ENCODE data around the gene FAM124B. TPM values are rescaled to one million over a fixed set of nuclear protein-coding genes. Genes with fewer than 3 reads are reported as not detected.

Gene FAM124B
- total and polyA plus RNA-seq, 5 experiments from 2014 or later, result 0.14 to 0.18 TPM; not detected in 3

GRCh38 chr2:224432003-224432579 lies 30.2 kb upstream of the FAM124B start:
- Mint-ChIP-seq H3K36me3 (no peaks in the 10 kb centered on the region), H3K4me1 (no peaks in the 10 kb centered on the region), H3K4me3 (no peak overlapping the region), H3K27ac (no peak overlapping the region), H3K9me3 (no peaks in the 10 kb centered on the region), H3K27me3 (peaks cover 4 to 20% (median 4%) of the 10 kb centered on the region in 5 donors)
- DNase-seq (no peak), ATAC-seq (no peak)
- POLR2A ChIA-PET, result interaction anchor here (0.7 kb wide), 1 partner anchor 24 kb away, joined by 5 read pairs; no protein-coding TSS in a partner anchor

- DNase-seq, result no peak
- no peak overlapping the region for H3K4me3 Mint-ChIP-seq
- H3K27me3 Mint-ChIP-seq, result peaks cover 2 to 20% (median 4%) of the 10 kb centered on the region in 5 donors
- H3K36me3 Mint-ChIP-seq, result peaks cover 0 to 8% (median 0%) of the 10 kb centered on the region in 3 donors
- POLR2A ChIA-PET, result no interaction called here
- no peak overlapping the region for H3K27ac Mint-ChIP-seq
- no peak for ATAC-seq
- no peaks in the 10 kb centered on the region for H3K4me1 Mint-ChIP-seq
- H3K9me3 Mint-ChIP-seq, result peaks cover under 1 to 16% (median 7%) of the 10 kb centered on the region in 9 donors
These were observed 27.5 kb upstream of the FAM124B start for GRCh38 chr2:224429441-224429810.

DNA sequence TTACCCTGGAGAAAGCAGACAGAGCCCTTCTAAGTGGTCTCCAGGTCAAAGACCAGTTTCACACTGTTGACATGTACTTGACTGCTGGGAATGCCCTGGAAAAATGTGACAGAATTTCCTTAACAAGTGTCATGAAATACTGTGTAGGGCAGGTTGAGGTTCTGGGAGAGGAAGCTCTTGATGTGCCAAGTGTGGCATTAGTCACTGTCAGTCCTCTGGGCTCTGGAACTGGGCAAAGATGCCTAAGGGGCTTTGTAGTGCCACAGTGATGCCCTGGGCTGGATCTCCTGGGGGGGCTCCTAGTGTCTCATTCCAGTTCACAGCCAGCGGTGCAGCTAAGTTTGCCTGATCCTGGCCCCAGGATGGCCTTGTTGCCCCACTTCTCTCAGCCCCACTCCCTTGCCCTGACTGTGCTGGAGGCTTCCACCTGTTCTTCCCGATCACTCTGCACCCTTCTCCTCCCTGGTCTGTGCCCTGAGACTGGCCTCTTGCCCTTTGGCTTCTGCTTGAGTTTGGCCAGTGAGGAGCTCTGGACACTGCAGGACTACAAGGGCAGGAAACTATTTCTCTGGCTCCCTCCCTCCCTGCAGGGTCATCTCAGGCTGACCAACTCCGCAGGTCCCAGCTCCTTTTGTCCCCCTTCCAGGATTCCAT lies 27.0 kb upstream of the FAM124B start:
- peaks cover 0 to 8% (median 0%) of the 10 kb centered on the region in 3 donors for H3K36me3 Mint-ChIP-seq
- POLR2A ChIA-PET, result no interaction called here
- peaks cover 2 to 20% (median 4%) of the 10 kb centered on the region in 5 donors for H3K27me3 Mint-ChIP-seq
- no peak overlapping the region for H3K27ac Mint-ChIP-seq
- no peak for DNase-seq
- no peak for ATAC-seq
- H3K9me3 Mint-ChIP-seq, result peaks cover 2 to 19% (median 7%) of the 10 kb centered on the region in 9 donors
- no peaks in the 10 kb centered on the region for H3K4me1 Mint-ChIP-seq
- no peak overlapping the region for H3K4me3 Mint-ChIP-seq

DNA sequence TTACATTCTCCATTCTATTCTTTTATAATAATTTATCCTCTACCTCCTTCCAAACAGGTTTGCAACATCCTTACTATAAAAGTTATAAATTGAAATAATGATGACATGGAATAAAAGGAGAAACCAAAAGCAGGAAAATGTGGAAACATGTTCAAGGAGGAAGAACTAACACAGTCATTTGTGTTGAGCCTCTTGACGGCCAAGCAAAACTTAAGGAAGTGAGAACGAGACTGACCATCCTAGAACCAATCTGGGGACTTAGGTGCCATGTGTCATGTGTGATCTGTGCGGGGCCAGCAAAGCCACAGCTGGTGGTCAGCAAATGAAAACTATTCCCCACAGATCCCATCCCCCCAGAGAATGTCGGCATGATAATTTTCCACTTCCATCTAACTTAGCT lies 25.6 kb upstream of the FAM124B start:
- DNase-seq, result no peak
- Mint-ChIP-seq H3K36me3 (peaks cover 0 to 8% (median 0%) of the 10 kb centered on the region in 3 donors), H3K9me3 (peaks cover 2 to 21% (median 9%) of the 10 kb centered on the region in 9 donors), H3K27me3 (peaks cover 2 to 12% (median 4%) of the 10 kb centered on the region in 5 donors), H3K4me1 (no peaks in the 10 kb centered on the region), H3K27ac (no peak overlapping the region), H3K4me3 (no peak overlapping the region)
- POLR2A ChIA-PET, result no interaction called here
- no peak for ATAC-seq

DNA sequence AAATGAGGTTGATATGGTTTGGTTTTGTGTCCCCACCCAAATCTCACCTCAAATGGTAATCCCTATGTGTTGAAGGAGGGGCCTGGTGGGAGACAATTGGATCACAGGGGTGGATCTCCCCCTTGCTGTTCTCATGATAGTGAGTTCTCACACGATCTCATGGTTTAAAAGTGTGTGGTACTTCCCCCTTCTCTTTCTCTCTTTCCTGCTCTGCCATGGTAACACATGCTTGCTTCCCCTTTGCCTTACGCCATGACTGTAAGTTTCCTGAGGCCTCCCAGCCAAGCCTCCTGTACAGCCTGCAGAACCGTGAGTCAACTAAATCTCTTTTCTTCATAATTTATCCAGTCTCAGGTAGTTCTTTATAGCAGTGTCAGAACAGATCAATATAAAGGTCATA lies 24.7 kb upstream of the FAM124B start:
- Mint-ChIP-seq H3K36me3 (peaks cover 0 to 10% (median 0%) of the 10 kb centered on the region in 3 donors), H3K4me3 (no peak overlapping the region), H3K4me1 (no peaks in the 10 kb centered on the region), H3K27me3 (peaks cover 1 to 12% (median 5%) of the 10 kb centered on the region in 5 donors), H3K27ac (no peak overlapping the region), H3K9me3 (peaks cover 2 to 24% (median 11%) of the 10 kb centered on the region in 9 donors)
- ATAC-seq (no peak), DNase-seq (no peak)
- POLR2A ChIA-PET, result no interaction called here

GRCh38 chr2:224421065-224421464 lies 19.2 kb upstream of the FAM124B start:
- no peaks in the 10 kb centered on the region for H3K4me1 Mint-ChIP-seq
- H3K9me3 Mint-ChIP-seq, result peaks cover 7 to 26% (median 15%) of the 10 kb centered on the region in 9 donors
- no peak overlapping the region for H3K4me3 Mint-ChIP-seq
- POLR2A ChIA-PET, result no interaction called here
- DNase-seq, result no peak
- peaks cover 0 to 14% (median 0%) of the 10 kb centered on the region in 3 donors for H3K36me3 Mint-ChIP-seq
- no peak overlapping the region for H3K27ac Mint-ChIP-seq
- ATAC-seq, result no peak
- H3K27me3 Mint-ChIP-seq, result peaks cover 0 to 8% (median 5%) of the 10 kb centered on the region in 5 donors

DNA sequence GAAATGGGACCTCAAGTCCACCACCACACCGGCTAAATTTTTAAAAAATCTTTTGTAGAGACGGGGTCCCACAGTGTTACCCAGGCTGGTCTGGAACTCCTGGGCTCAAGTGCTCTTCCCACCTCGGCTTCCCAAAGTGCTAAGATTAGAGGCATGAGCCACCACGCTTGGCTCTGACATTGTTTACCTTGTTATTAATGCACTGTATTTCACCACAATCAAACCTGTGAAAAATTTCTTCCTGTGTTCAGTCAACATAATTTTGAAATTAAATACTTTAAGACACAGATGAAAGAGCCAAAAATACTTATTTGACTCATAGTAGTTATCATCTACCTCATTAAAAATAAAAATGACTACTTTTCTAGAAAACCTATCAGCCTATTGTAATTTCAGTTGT lies 16.0 kb upstream of the FAM124B start:
- peaks cover 0 to 10% (median 0%) of the 10 kb centered on the region in 3 donors for H3K36me3 Mint-ChIP-seq
- no peaks in the 10 kb centered on the region for H3K4me1 Mint-ChIP-seq
- DNase-seq, result no peak
- peaks cover 0 to 8% (median 3%) of the 10 kb centered on the region in 5 donors for H3K27me3 Mint-ChIP-seq
- H3K27ac Mint-ChIP-seq, result no peak overlapping the region
- H3K9me3 Mint-ChIP-seq, result peaks cover 0 to 18% (median 8%) of the 10 kb centered on the region in 9 donors
- POLR2A ChIA-PET, result no interaction called here
- H3K4me3 Mint-ChIP-seq, result no peak overlapping the region
- ATAC-seq, result no peak

GRCh38 chr2:224417361-224417729 lies 15.4 kb upstream of the FAM124B start:
- Mint-ChIP-seq H3K27me3 (peaks cover 0 to 8% (median 3%) of the 10 kb centered on the region in 5 donors), H3K4me3 (no peak overlapping the region), H3K36me3 (peaks cover 0 to 10% (median 0%) of the 10 kb centered on the region in 3 donors), H3K27ac (no peak overlapping the region), H3K9me3 (peaks cover 0 to 18% (median 8%) of the 10 kb centered on the region in 9 donors), H3K4me1 (no peaks in the 10 kb centered on the region)
- DNase-seq, result no peak
- POLR2A ChIA-PET, result no interaction called here
- ATAC-seq, result no peak

DNA sequence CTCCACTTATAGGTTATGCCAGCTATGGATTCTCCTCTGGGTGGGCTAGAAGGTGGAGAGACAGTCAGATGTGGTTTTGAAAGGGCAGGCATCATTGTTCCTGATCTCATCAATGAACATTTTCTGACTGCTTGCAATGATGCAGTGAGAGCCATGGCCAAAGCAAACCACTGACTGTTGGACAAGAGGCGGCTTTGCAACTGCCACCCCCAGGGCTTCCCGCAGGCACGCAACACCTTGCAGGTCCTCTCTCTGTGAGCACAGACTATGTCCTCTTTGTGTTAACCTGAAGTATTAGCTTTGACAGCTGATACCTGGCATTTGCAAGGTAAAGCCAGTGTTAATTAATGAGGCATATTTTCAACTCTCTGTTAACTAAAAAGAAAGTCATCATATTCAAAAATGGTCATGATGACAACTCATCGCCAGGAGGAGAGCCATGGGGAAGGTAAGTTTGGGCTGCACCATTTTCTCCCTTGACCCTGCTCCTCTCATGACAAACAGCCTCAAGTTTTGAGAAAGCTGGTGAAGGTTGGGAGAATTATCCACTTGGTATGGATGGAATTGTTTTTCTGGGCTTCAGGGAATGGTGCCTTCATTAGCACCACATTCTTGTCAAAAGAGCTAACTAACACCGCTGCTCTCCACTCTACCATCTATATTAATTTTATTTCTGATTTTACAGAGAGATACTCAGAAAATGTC lies 14.9 kb upstream of the FAM124B start:
- Mint-ChIP-seq H3K27ac (no peak overlapping the region), H3K36me3 (peaks cover 0 to 10% (median 0%) of the 10 kb centered on the region in 3 donors), H3K4me1 (no peaks in the 10 kb centered on the region), H3K4me3 (no peak overlapping the region), H3K9me3 (peaks cover 0 to 15% (median 8%) of the 10 kb centered on the region in 9 donors), H3K27me3 (peaks cover 0 to 8% (median 3%) of the 10 kb centered on the region in 5 donors)
- POLR2A ChIA-PET, result no interaction called here
- DNase-seq (no peak), ATAC-seq (no peak)

GRCh38 chr2:224413381-224413780 lies 11.5 kb upstream of the FAM124B start:
- Mint-ChIP-seq H3K27ac (no peak overlapping the region), H3K36me3 (peaks cover 0 to 4% (median 0%) of the 10 kb centered on the region in 3 donors), H3K9me3 (no peaks in the 10 kb centered on the region), H3K27me3 (peaks cover 0 to 3% (median 3%) of the 10 kb centered on the region in 5 donors), H3K4me1 (no peaks in the 10 kb centered on the region), H3K4me3 (no peak overlapping the region)
- POLR2A ChIA-PET, result no interaction called here
- DNase-seq, result no peak
- no peak for ATAC-seq

DNA sequence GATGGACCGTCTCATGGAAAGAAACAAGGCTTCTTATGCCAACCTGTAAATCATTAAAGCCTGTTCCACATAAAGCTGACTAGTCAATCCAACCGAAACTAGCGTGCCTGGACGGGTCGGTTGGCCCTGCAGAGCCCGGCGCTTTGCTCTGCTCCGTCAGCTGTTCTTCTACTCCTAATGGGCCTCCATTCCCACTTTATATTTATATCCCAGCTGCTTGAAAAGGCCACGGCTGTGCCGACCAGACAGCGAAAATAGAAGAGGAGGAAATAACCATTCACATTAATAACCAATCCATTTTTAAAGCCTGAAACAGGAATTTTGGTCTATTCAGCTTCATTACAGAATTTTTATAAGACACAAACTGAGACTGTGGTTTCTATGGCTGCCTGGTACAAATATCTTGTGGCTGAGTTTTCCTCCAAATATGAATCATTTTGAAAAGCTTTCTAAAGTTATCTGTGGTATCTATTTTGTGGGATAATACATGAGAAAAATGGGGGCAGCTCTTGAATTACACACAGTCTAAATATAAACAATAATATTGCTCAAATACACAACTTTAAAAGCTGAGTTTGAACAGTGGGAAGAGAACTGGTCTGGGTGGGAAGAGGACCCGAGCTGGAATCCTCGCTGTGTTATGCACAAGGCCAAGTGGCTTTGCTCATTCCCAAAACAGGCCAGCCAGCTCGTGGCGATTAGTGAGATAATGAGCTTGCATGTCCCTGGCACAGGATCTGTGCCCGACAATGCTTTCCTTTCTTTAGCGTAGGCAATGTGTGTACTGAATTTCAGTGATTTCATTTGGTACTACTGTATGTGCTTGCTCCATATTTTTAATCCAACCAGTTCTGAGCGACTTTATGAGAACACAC lies 10.5 kb upstream of the FAM124B start:
- Mint-ChIP-seq H3K9me3 (no peaks in the 10 kb centered on the region), H3K27me3 (peaks cover 0 to 6% (median 3%) of the 10 kb centered on the region in 5 donors), H3K27ac (no peak overlapping the region), H3K4me3 (no peak overlapping the region), H3K4me1 (peaks cover 2 to 3% (median 2%) of the 10 kb centered on the region in 4 donors), H3K36me3 (peaks cover 0 to 4% (median 0%) of the 10 kb centered on the region in 3 donors)
- DNase-seq (no peak), ATAC-seq (no peak)
- POLR2A ChIA-PET, result no interaction called here

DNA sequence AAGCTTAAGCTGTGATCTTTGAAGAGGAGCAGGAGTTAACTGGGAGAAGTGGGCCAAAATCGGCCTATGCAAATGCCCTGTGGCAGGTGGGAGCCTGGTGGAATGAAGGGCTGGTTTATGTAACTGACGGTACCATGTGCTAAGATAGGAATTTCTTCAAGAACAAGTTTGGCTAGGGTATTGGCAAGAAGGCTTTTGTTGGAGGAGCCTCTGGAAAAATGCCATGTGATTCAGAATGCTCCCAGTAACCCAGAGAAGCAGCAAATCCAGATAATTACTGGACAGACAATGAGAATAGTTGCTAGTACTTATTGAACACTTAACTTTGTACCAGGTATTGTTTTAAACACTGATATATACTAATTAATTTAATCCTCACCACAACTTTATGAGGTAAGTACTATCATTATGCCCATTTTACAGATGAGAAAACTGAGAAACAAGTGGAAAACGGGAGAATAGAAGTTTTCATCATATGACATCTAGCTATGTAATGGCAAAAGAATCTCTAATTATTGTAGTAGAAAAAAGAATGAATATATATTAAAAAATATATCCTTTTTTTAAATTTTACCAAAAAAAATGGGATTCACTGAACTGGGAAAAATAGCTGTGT lies 9.1 kb upstream of the FAM124B start:
- POLR2A ChIA-PET, result no interaction called here
- no peaks in the 10 kb centered on the region for H3K9me3 Mint-ChIP-seq
- no peak overlapping the region for H3K27ac Mint-ChIP-seq
- H3K27me3 Mint-ChIP-seq, result peaks cover 0 to 15% (median 7%) of the 10 kb centered on the region in 5 donors
- H3K4me1 Mint-ChIP-seq, result peaks cover 3 to 5% (median 4%) of the 10 kb centered on the region in 4 donors
- peaks cover 0 to 4% (median 0%) of the 10 kb centered on the region in 3 donors for H3K36me3 Mint-ChIP-seq
- ATAC-seq (no peak), DNase-seq (no peak)
- no peak overlapping the region for H3K4me3 Mint-ChIP-seq

All from naive thymus-derived CD8-positive, alpha-beta T cell (primary cell).